ENCODE measurements around the gene LRRK1.

- TF ChIP-seq POLR2A (IDR thresholded peaks at IDR 0.05; ENCODE audit: low read length) (no peak), GATA1 (IDR thresholded peaks at IDR 0.05; ENCODE audit: low read depth, low read length) (no peak)
These were observed 142.9 kb downstream of the LRRK1 start for GRCh38 chr15:101062063-101062462.
